Measurements from ENCODE around the gene RMRP. TPM values are rescaled to one million over a fixed set of nuclear protein-coding genes. Genes with fewer than 3 reads are reported as not detected.

Gene RMRP
- total RNA-seq, 2 donors from 2014 or later = 17,358 to 20,060 TPM

DNA sequence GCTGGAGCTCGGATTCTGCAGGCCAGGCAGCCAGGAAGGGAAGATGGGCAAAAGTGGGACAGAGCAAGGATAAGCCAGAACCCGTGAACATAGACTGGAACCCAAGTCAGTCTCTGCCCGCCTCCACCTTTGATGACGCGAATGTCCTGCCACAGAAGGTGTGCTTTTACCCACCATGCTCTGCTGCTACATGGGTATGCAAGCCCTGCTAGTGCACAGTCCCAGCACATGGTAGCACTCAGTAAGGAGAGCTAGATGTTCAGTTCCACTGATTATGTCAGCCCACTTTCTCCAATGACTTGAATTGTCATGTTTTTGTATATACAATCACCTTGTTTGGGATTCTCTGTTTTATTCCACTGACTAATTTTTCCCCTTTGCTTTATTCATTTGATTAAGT is 28.2 kb downstream of the RMRP start:
- no peaks in the 10 kb centered on the region for H3K9me3 ChIP-seq (ENCODE audit: control insufficient read depth, low read length)
- Mint-ChIP-seq H3K9me3 (no peaks in the 10 kb centered on the region), H3K4me3 (no peak overlapping the region), H3K4me1 (no peaks in the 10 kb centered on the region), H3K27me3 (ENCODE audit: insufficient read depth) (peaks cover 4% of the 10 kb centered on the region), H3K27ac (no peak overlapping the region), H3K36me3 (ENCODE audit: low read depth) (no peaks in the 10 kb centered on the region)
- no peak for DNase-seq
- no peaks in the 10 kb centered on the region for H3K27me3 ChIP-seq (ENCODE audit: control insufficient read depth, insufficient read depth, low read length, poor library complexity, severe bottlenecking)
- no peaks in the 10 kb centered on the region for H3K36me3 ChIP-seq (ENCODE audit: control insufficient read depth, insufficient read depth, low read length)
- no peaks in the 10 kb centered on the region for H3K4me1 ChIP-seq (ENCODE audit: control insufficient read depth, insufficient read depth, low read length)
- H3K9ac ChIP-seq (ENCODE audit: extremely low read depth, low read length, poor library complexity, severe bottlenecking) = no peak overlapping the region
- 89 to 96% methylated on average over 4 to 5 of the region's 5 CpGs for WGBS, 2 experiments (ENCODE audit: insufficient coverage in 1 of 2, insufficient read length in 1 of 2)
- no peak overlapping the region for H3K4me3 ChIP-seq (ENCODE audit: low read length)
- TF ChIP-seq, protein P1, sequence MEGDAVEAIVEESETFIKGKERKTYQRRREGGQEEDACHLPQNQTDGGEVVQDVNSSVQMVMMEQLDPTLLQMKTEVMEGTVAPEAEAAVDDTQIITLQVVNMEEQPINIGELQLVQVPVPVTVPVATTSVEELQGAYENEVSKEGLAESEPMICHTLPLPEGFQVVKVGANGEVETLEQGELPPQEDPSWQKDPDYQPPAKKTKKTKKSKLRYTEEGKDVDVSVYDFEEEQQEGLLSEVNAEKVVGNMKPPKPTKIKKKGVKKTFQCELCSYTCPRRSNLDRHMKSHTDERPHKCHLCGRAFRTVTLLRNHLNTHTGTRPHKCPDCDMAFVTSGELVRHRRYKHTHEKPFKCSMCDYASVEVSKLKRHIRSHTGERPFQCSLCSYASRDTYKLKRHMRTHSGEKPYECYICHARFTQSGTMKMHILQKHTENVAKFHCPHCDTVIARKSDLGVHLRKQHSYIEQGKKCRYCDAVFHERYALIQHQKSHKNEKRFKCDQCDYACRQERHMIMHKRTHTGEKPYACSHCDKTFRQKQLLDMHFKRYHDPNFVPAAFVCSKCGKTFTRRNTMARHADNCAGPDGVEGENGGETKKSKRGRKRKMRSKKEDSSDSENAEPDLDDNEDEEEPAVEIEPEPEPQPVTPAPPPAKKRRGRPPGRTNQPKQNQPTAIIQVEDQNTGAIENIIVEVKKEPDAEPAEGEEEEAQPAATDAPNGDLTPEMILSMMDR (conservative IDR thresholded peaks at IDR 0.05) = no peak
- no peak overlapping the region for H3K27ac ChIP-seq (ENCODE audit: low read depth, low read length)

DNA sequence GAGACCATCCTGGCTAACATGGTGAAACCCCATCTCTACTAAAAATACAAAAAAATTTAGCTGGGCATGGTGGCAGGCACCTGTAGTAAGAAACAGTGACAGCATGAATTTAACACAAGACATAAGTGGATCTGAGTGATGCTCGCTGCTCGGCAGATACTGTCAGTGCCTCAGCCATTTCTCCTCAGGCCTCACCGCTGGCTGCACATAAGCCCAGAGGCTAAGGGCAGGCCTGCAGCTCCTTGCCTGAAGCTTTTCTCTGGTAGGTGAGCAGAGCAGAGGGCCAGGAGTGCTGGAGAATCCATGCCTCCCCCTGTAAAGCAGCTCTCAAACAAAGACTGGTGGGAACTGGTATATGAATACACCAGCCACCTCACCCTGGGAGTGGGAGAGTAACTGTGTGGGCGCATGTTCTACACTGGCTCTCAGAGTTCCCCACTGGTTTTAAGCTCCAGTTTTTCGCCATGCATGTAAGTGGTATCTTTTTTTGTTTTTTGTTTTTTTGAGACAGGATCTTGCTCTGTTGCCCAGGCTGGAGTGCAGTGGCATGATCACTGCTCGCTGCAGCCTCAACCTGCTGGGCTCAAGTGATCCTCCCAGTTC is 29.3 kb downstream of the RMRP start:
- no peaks in the 10 kb centered on the region for H3K36me3 Mint-ChIP-seq (ENCODE audit: low read depth)
- no peak overlapping the region for H3K27ac Mint-ChIP-seq
- TF ChIP-seq, protein P1 (conservative IDR thresholded peaks at IDR 0.05) = no peak
- Histone ChIP-seq H3K4me3 (ENCODE audit: low read length) (no peak overlapping the region), H3K4me1 (ENCODE audit: control insufficient read depth, insufficient read depth, low read length) (no peaks in the 10 kb centered on the region), H3K9me3 (ENCODE audit: control insufficient read depth, low read length) (no peaks in the 10 kb centered on the region), H3K27ac (ENCODE audit: low read depth, low read length) (no peak overlapping the region), H3K9ac (ENCODE audit: extremely low read depth, low read length, poor library complexity, severe bottlenecking) (no peak overlapping the region), H3K36me3 (ENCODE audit: control insufficient read depth, insufficient read depth, low read length) (no peaks in the 10 kb centered on the region), H3K27me3 (ENCODE audit: control insufficient read depth, insufficient read depth, low read length, poor library complexity, severe bottlenecking) (no peaks in the 10 kb centered on the region)
- no peak overlapping the region for H3K4me3 Mint-ChIP-seq
- H3K27me3 Mint-ChIP-seq (ENCODE audit: insufficient read depth) = peaks cover 4% of the 10 kb centered on the region
- H3K9me3 Mint-ChIP-seq = no peaks in the 10 kb centered on the region
- H3K4me1 Mint-ChIP-seq = no peaks in the 10 kb centered on the region
- DNase-seq = no peak
- WGBS, 2 experiments (ENCODE audit: insufficient coverage in 1 of 2, insufficient read length in 1 of 2) = 88 to 93% methylated on average over 3 to 6 of the region's 6 CpGs

DNA sequence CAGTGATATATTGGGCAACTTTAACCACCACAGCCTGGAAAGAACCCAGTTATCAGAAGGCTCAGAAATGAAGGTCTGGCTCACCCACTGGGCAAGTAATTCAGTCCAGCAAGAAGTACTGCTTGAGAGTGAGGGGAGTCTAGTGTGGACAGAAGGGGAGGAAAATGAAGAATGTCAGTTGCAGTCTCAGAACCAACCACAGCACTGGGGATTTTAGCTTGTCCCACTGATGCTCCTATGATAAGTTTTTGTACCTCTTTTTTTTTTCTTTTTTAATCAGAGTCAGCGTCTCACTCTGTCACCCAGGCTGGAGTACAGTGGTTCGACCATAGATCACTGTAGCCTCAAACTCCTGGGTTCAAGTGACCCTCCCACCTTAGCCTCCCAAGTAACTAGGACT is 30.2 kb downstream of the RMRP start:
- Mint-ChIP-seq H3K4me3 (no peak overlapping the region), H3K36me3 (ENCODE audit: low read depth) (no peaks in the 10 kb centered on the region), H3K27ac (no peak overlapping the region), H3K27me3 (ENCODE audit: insufficient read depth) (peaks cover 4% of the 10 kb centered on the region), H3K9me3 (no peaks in the 10 kb centered on the region), H3K4me1 (no peaks in the 10 kb centered on the region)
- WGBS, 2 experiments (ENCODE audit: insufficient coverage in 1 of 2, insufficient read length in 1 of 2) = 93 to 95% methylated on average over 2 of the region's 2 CpGs
- Histone ChIP-seq H3K4me3 (ENCODE audit: low read length) (no peak overlapping the region), H3K27ac (ENCODE audit: low read depth, low read length) (no peak overlapping the region), H3K9ac (ENCODE audit: extremely low read depth, low read length, poor library complexity, severe bottlenecking) (no peak overlapping the region), H3K9me3 (ENCODE audit: control insufficient read depth, low read length) (no peaks in the 10 kb centered on the region), H3K4me1 (ENCODE audit: control insufficient read depth, insufficient read depth, low read length) (no peaks in the 10 kb centered on the region), H3K27me3 (ENCODE audit: control insufficient read depth, insufficient read depth, low read length, poor library complexity, severe bottlenecking) (no peaks in the 10 kb centered on the region), H3K36me3 (ENCODE audit: control insufficient read depth, insufficient read depth, low read length) (no peaks in the 10 kb centered on the region)
- TF ChIP-seq, protein P1 (conservative IDR thresholded peaks at IDR 0.05) = no peak
- no peak for DNase-seq

Measured in endodermal cell (in vitro differentiated cells).